SK-N-DZ (cell line): Measurements from ENCODE around the gene KCP.

ENCODE experiments used
- DNase-seq: peaks from one replicate; pipeline ENCODE4 v3.0.0-alpha.2; 2015; ENCODE audit warnings: low spot score

KCP gene

GRCh38 chr7:128908750-128909624, 1.5 kb downstream of the KCP start:
- DNase-seq: peak; percentile 41

GRCh38 chr7:128906766-128907559, 3.5 kb downstream of the KCP start:
- DNase-seq: no peak

GRCh38 chr7:128906001-128906765, 4.3 kb downstream of the KCP start:
- DNase-seq: no peak

GRCh38 chr7:128904381-128905197, 5.9 kb downstream of the KCP start:
- peak; percentile 62 for DNase-seq

- no peak for DNase-seq
Observed at GRCh38 chr7:128903621-128904361, 6.7 kb downstream of the KCP start.

GRCh38 chr7:128902761-128903585, 7.5 kb downstream of the KCP start:
- no peak for DNase-seq

GRCh38 chr7:128900237-128900636, 10.3 kb downstream of the KCP start:
- no peak for DNase-seq

- no peak for DNase-seq
Observed at GRCh38 chr7:128899392-128899791, 11.1 kb downstream of the KCP start.

GRCh38 chr7:128895320-128895719, 15.2 kb downstream of the KCP start:
- no peak for DNase-seq

GRCh38 chr7:128894101-128894440, 16.4 kb downstream of the KCP start:
- no peak for DNase-seq

- DNase-seq: no peak
Observed at GRCh38 chr7:128893251-128894100, 17.0 kb downstream of the KCP start.

GRCh38 chr7:128892521-128893250, 17.8 kb downstream of the KCP start:
- no peak for DNase-seq

GRCh38 chr7:128891942-128892269, 18.6 kb downstream of the KCP start:
- no peak for DNase-seq

GRCh38 chr7:128891110-128891941, 19.2 kb downstream of the KCP start:
- no peak for DNase-seq

GRCh38 chr7:128890306-128891109, 20.0 kb downstream of the KCP start:
- DNase-seq: no peak

- no peak for DNase-seq
Observed at GRCh38 chr7:128889121-128889520, 21.4 kb downstream of the KCP start.
